IMR-90 (cell line): ENCODE results near the gene KRT3. TPM values are rescaled to one million over a fixed set of nuclear protein-coding genes. Genes with fewer than 3 reads are reported as not detected.

Experiments
- ATAC-seq: fragments of 200-7000 bp; cut with Tn5 transposase; 2 replicates; pipeline ENCODE4 v1.9.1; 2020; ENCODE audit warnings: low read depth, mild to moderate bottlenecking, moderate library complexity
- BruUV-seq: library from RNA; stranded (reverse); fragments of 400-500 nt; replicated peaks from 2 replicates; lab custom pipeline; 2021; lab: Mats Ljungman, UMichigan
- CTCF ChIA-PET: fragments of 300-600 bp; formaldehyde crosslinking; extraction: SDS; loops from one replicate; lab custom pipeline; 2021; ENCODE audit warnings: antibody characterized with exemption; lab: Yijun Ruan, JAX
- POLR2A ChIA-PET: fragments of 300-600 bp; sonication (Branson Sonifier 250); formaldehyde crosslinking; loops from one replicate; lab custom pipeline; 2022; ENCODE audit warnings: antibody characterized with exemption; ENCODE audit not compliant: unreplicated experiment; lab: Charles Lee
- DNase-seq: peaks from one replicate; pipeline ENCODE4 v3.0.0; 2013
- H2AFZ ChIP-seq: replicated peaks from 2 replicates; pipeline ENCODE3; 2013; ENCODE audit warnings: low read length, mild to moderate bottlenecking; ENCODE audit not compliant: poor library complexity
- H2AK5ac ChIP-seq: 2 replicates; pipeline ENCODE4 v1.6.1; 2013; ENCODE audit warnings: low read depth, low read length, inconsistent platforms
- H2AK9ac ChIP-seq: replicated peaks from 2 replicates; pipeline ENCODE3; 2013; ENCODE audit warnings: mild to moderate bottlenecking, low read depth, low read length, moderate library complexity; ENCODE audit not compliant: poor library complexity
- H2BK120ac ChIP-seq: 2 replicates; pipeline ENCODE4 v1.6.1; 2013; ENCODE audit warnings: low read depth, low read length, inconsistent platforms
- H2BK15ac ChIP-seq: 3 replicates; pipeline ENCODE4 v1.6.1; 2013; ENCODE audit warnings: low read depth, low read length, inconsistent platforms
- H2BK20ac ChIP-seq: 2 replicates; pipeline ENCODE4 v1.6.1; 2013; ENCODE audit warnings: low read depth, mild to moderate bottlenecking, inconsistent platforms, low read length, moderate library complexity
- H2BK5ac ChIP-seq: 2 replicates; pipeline ENCODE4 v1.6.1; 2013; ENCODE audit warnings: mild to moderate bottlenecking, low read depth, low read length, inconsistent platforms; ENCODE audit not compliant: poor library complexity, severe bottlenecking
- H3K14ac ChIP-seq: replicated peaks from 2 replicates; pipeline ENCODE4 v1.6.1; 2013; ENCODE audit warnings: low read depth, low read length, inconsistent platforms
- H3K18ac ChIP-seq: 2 replicates; pipeline ENCODE4 v1.6.1; 2013; ENCODE audit warnings: low read depth, low read length, control low read depth
- H3K23ac ChIP-seq: 2 replicates; pipeline ENCODE4 v1.6.1; 2013; ENCODE audit warnings: low read depth, low read length, inconsistent platforms
- H3K27ac ChIP-seq: 2 replicates; pipeline ENCODE4 v1.5.1; 2013; ENCODE audit warnings: mild to moderate bottlenecking, control low read depth, low read length; ENCODE audit not compliant: insufficient read depth
- H3K27me3 ChIP-seq: 2 replicates; pipeline ENCODE4 v1.6.1; 2013; ENCODE audit warnings: low read length; ENCODE audit not compliant: control insufficient read depth, insufficient read depth
- H3K36me3 ChIP-seq: 2 replicates; pipeline ENCODE4 v1.6.1; 2013; ENCODE audit warnings: low read length, mixed read lengths; ENCODE audit not compliant: control insufficient read depth, insufficient read depth
- H3K4ac ChIP-seq: 2 replicates; pipeline ENCODE4 v1.6.1; 2013; ENCODE audit warnings: low read depth, low read length, inconsistent platforms
- H3K4me1 ChIP-seq: 2 replicates; pipeline ENCODE4 v1.6.1; 2013; ENCODE audit warnings: low read length, mixed read lengths; ENCODE audit not compliant: control insufficient read depth, insufficient read depth
- H3K4me2 ChIP-seq: 2 replicates; pipeline ENCODE4 v1.6.1; 2013; ENCODE audit warnings: low read depth, mild to moderate bottlenecking, control low read depth, low read length, moderate library complexity
- H3K4me3 ChIP-seq: 2 replicates; pipeline ENCODE4 v1.5.1; 2013; ENCODE audit warnings: low read depth, mild to moderate bottlenecking, control low read depth, low read length, moderate library complexity; ENCODE audit not compliant: insufficient read depth
- H3K56ac ChIP-seq: 2 replicates; pipeline ENCODE4 v1.6.1; 2013; ENCODE audit warnings: low read length, inconsistent platforms; ENCODE audit not compliant: insufficient read depth; ENCODE audit errors: extremely low read depth
- H3K79me1 ChIP-seq, 2 experiments: 2 replicates each; pipeline ENCODE4 v1.6.1; 2013; ENCODE audit warnings: low read length in 2 of 2, inconsistent platforms in 1 of 2, low read depth in 1 of 2
- H3K9ac ChIP-seq: 2 replicates; pipeline ENCODE4 v1.6.1; 2013; ENCODE audit warnings: low read depth, low read length, control low read depth
- H3K9me1 ChIP-seq: 2 replicates; pipeline ENCODE4 v1.6.1; 2013; ENCODE audit warnings: low read length, inconsistent platforms; ENCODE audit not compliant: insufficient read depth
- H3K9me3 ChIP-seq: 2 replicates; pipeline ENCODE4 v1.6.1; 2013; ENCODE audit warnings: low read length; ENCODE audit not compliant: control insufficient read depth, insufficient read depth
- H4K20me1 ChIP-seq: 2 replicates; pipeline ENCODE4 v1.6.1; 2013; ENCODE audit warnings: low read length, inconsistent platforms; ENCODE audit not compliant: insufficient read depth
- H4K5ac ChIP-seq: 2 replicates; pipeline ENCODE4 v1.6.1; 2013; ENCODE audit warnings: mild to moderate bottlenecking, low read depth, low read length, control low read depth
- H4K8ac ChIP-seq, 2 experiments: 2 replicates each; pipeline ENCODE4 v1.6.1; 2013; ENCODE audit warnings: low read depth in 2 of 2, low read length in 2 of 2, control low read depth in 1 of 2, inconsistent platforms in 1 of 2
- H4K91ac ChIP-seq: 2 replicates; pipeline ENCODE4 v1.6.1; 2013; ENCODE audit warnings: low read depth, low read length, inconsistent platforms; ENCODE audit not compliant: insufficient read depth
- BHLHE40 ChIP-seq: fragments of 150-350 bp; IDR thresholded peaks from 2 replicates; pipeline ENCODE4 v1.6.1; 2016; ENCODE audit warnings: mild to moderate bottlenecking, low read depth, low read length
- CEBPB ChIP-seq: IDR thresholded peaks from 2 replicates; pipeline ENCODE4 v1.6.1; 2012; ENCODE audit warnings: low read depth, low read length, improper control_type of control experiment
- CHD1 ChIP-seq: IDR thresholded peaks from 2 replicates; pipeline ENCODE4 v1.6.1; 2012; ENCODE audit warnings: low read depth, low read length, improper control_type of control experiment
- CTCF ChIP-seq: conservative IDR thresholded peaks from 2 replicates; pipeline ENCODE4 v1.5.1; 2012; ENCODE audit warnings: mild to moderate bottlenecking, low read depth, low read length, improper control_type of control experiment
- ELK1 ChIP-seq: fragments of 150-350 bp; IDR thresholded peaks from 2 replicates; pipeline ENCODE4 v1.6.1; 2016; ENCODE audit warnings: low read depth, mild to moderate bottlenecking, low read length, moderate library complexity, borderline replicate concordance
- FOS ChIP-seq: fragments of 150-350 bp; IDR thresholded peaks from 2 replicates; pipeline ENCODE4 v1.6.1; 2016; ENCODE audit warnings: low read depth, low read length
- MAFK ChIP-seq: IDR thresholded peaks from 2 replicates; pipeline ENCODE4 v1.6.1; 2012; ENCODE audit warnings: low read depth, low read length, improper control_type of control experiment
- MAZ ChIP-seq: IDR thresholded peaks from 2 replicates; pipeline ENCODE4 v1.6.1; 2012; ENCODE audit warnings: low read depth, mild to moderate bottlenecking, low read length, improper control_type of control experiment, moderate library complexity, borderline replicate concordance
- MXI1 ChIP-seq: IDR thresholded peaks from 2 replicates; pipeline ENCODE4 v1.6.1; 2012; ENCODE audit warnings: low read depth, mild to moderate bottlenecking, low read length, moderate library complexity, borderline replicate concordance
- NFE2L2 ChIP-seq: fragments of 150-350 bp; IDR thresholded peaks from 2 replicates; pipeline ENCODE4 v1.6.1; 2016; ENCODE audit warnings: low read depth, mild to moderate bottlenecking, low read length
- POLR2A ChIP-seq: IDR thresholded peaks from 2 replicates; pipeline ENCODE4 v1.6.1; 2012; ENCODE audit warnings: mild to moderate bottlenecking, low read depth, low read length
- RAD21 ChIP-seq: IDR thresholded peaks from 2 replicates; pipeline ENCODE4 v1.6.1; 2012; ENCODE audit warnings: low read length, improper control_type of control experiment
- RCOR1 ChIP-seq: IDR thresholded peaks from 2 replicates; pipeline ENCODE4 v1.6.1; 2012; ENCODE audit warnings: mild to moderate bottlenecking, low read length, improper control_type of control experiment; ENCODE audit not compliant: insufficient replicate concordance
- RFX5 ChIP-seq: IDR thresholded peaks from 2 replicates; pipeline ENCODE4 v1.8.0; 2012; ENCODE audit warnings: low read depth, mild to moderate bottlenecking, low read length, moderate library complexity
- SMC3 ChIP-seq: fragments of 150-350 bp; IDR thresholded peaks from 2 replicates; pipeline ENCODE4 v1.6.1; 2016; ENCODE audit warnings: low read depth, mild to moderate bottlenecking, antibody characterized with exemption, low read length, moderate library complexity
- USF2 ChIP-seq: fragments of 150-350 bp; IDR thresholded peaks from 2 replicates; pipeline ENCODE4 v1.6.1; 2017; ENCODE audit warnings: mild to moderate bottlenecking, antibody characterized with exemption, low read length, low read depth
- WGBS, 2 experiments: methylation state at CpG; one replicate each; pipeline versions ENCODE4 v1.1.5 to v1.1.7; 2013; ENCODE audit warnings: missing lambda C conversion rate in 2 of 2; ENCODE audit not compliant: insufficient read length in 1 of 2; ENCODE audit errors: extremely low coverage in 2 of 2; 5-methylcytosine and 5-hydroxymethylcytosine counted together
- dilution Hi-C: fragments of 300-500 bp; cut with HindIII; formaldehyde crosslinking; loops from one replicate; pipeline ENCODE4 v1.14.3; 2018; ENCODE audit warnings: low sequenced_read_pairs; ENCODE audit not compliant: unreplicated experiment
- in situ Hi-C: fragments of 300-500 bp; cut with MboI; formaldehyde crosslinking; loops from 3 replicates; pipeline ENCODE4 v1.14.3; 2019; ENCODE audit warnings: low sequenced_read_pairs, inconsistent platforms, mixed read lengths
- intact Hi-C: fragments of 100-400 bp; cut with micrococcal nuclease; formaldehyde crosslinking; loops from 2 replicates; pipeline ENCODE4 v1.10.0; 2022
- polyA plus RNA-seq, 3 experiments: library from polyadenylated mRNA; depleted of rRNA; stranded (reverse); fragments of >200 nt; gene quantifications; 2 replicates each; pipeline ENCODE4 v1.2.3, GENCODE V29; 2012; ENCODE audit warnings: low replicate concordance in 1 of 3
- total RNA-seq: library from RNA; depleted of rRNA; stranded (reverse); fragments of >200 nt; gene quantifications from 2 replicates; pipeline ENCODE4 v1.2.3, GENCODE V29; 2012

Gene KRT3
- total and polyA plus RNA-seq, 2 of the 4 experiments (the other 2 are of a cell fraction): not detected

GRCh38 chr12:52777566-52777965 lies 18.4 kb downstream of the KRT3 start:
- Histone ChIP-seq H3K4me3 (no peak overlapping the region), H2AK9ac (no peak overlapping the region), H3K27ac (no peak overlapping the region), H3K79me1 (no peaks in the 10 kb centered on the region), H2BK120ac (no peak overlapping the region), H3K4me2 (no peak overlapping the region), H2BK20ac (no peak overlapping the region), H4K8ac (no peak overlapping the region), H3K4ac (no peak overlapping the region), H2BK15ac (no peak overlapping the region), H3K4me1 (no peaks in the 10 kb centered on the region), H3K14ac (no peak overlapping the region), H3K9ac (no peak overlapping the region), H3K9me3 (no peaks in the 10 kb centered on the region), H3K36me3 (no peaks in the 10 kb centered on the region), H3K9me1 (no peaks in the 10 kb centered on the region), H3K56ac (no peak overlapping the region), H4K91ac (no peak overlapping the region), H3K27me3 (peaks cover 32% of the 10 kb centered on the region), H3K23ac (no peak overlapping the region), H4K5ac (no peak overlapping the region), H2BK5ac (no peak overlapping the region), H3K18ac (no peak overlapping the region), H4K20me1 (no peaks in the 10 kb centered on the region), H2AK5ac (no peak overlapping the region), H2AFZ (no peak overlapping the region)
- WGBS, 2 experiments: 57% methylated on average over 1 of the region's 4 CpGs; no CpG with 5 or more reads in 1 of the 2 experiments
- intact Hi-C loops: no loop called here
- CTCF ChIA-PET: no interaction called here
- TF ChIP-seq NFE2L2: no peak
- TF ChIP-seq SMC3: no peak
- TF ChIP-seq MAZ: no peak
- no peak for TF ChIP-seq CTCF
- TF ChIP-seq FOS: no peak
- no peak for TF ChIP-seq BHLHE40
- no peak for TF ChIP-seq CHD1
- TF ChIP-seq RFX5: no peak
- TF ChIP-seq MXI1: no peak
- TF ChIP-seq USF2: no peak
- TF ChIP-seq MAFK: no peak
- no peak for TF ChIP-seq CEBPB
- TF ChIP-seq ELK1: no peak
- no peak for TF ChIP-seq POLR2A
- no peak for TF ChIP-seq RAD21
- no peak for TF ChIP-seq RCOR1
- in situ Hi-C loops: no loop called here
- dilution Hi-C loops: no loop called here
- no TSS peak for BruUV-seq
- no peak for DNase-seq
- no peak for ATAC-seq
- POLR2A ChIA-PET: no interaction called here
